SKM-1 (cell line): Measurements from ENCODE around the gene CDSN.
A peak's percentile ranks its signal among the peaks of the same experiment; 100 is the strongest.

ENCODE experiments used
- DNase-seq: peaks from one replicate; lab custom pipeline; 2025; ENCODE audit not compliant: unreplicated experiment; lab: John Stamatoyannopoulos, UW

The CDSN gene

GRCh38 chr6:31145386-31145785 lies 25.1 kb upstream of the CDSN start:
- DNase-seq: no peak

GRCh38 chr6:31144970-31145340 lies 24.7 kb upstream of the CDSN start:
- no peak for DNase-seq

GRCh38 chr6:31144296-31144969 lies 24.2 kb upstream of the CDSN start:
- DNase-seq: no peak

GRCh38 chr6:31143148-31143547 lies 22.9 kb upstream of the CDSN start:
- DNase-seq: no peak

GRCh38 chr6:31142361-31142761 lies 22.1 kb upstream of the CDSN start:
- DNase-seq: no peak

- no peak for DNase-seq
Measured at GRCh38 chr6:31140643-31141042, 20.4 kb upstream of the CDSN start.

GRCh38 chr6:31139599-31139998 lies 19.4 kb upstream of the CDSN start:
- no peak for DNase-seq

- DNase-seq: no peak
Measured at GRCh38 chr6:31138982-31139381, 18.7 kb upstream of the CDSN start, which contains the start of gene PSORS1C2. Gene PSORS1C2 (minus strand): TSS chr6:31139066. CDS start chr6:31139026, 40 bp downstream.

- DNase-seq: no peak
Measured at GRCh38 chr6:31135710-31136109, 15.5 kb upstream of the CDSN start.

- DNase-seq: no peak
Measured at GRCh38 chr6:31132806-31133205, 12.6 kb upstream of the CDSN start.

GRCh38 chr6:31131595-31131994 lies 11.3 kb upstream of the CDSN start:
- DNase-seq: no peak

- no peak for DNase-seq
Measured at GRCh38 chr6:31130751-31131150, 10.5 kb upstream of the CDSN start.

GRCh38 chr6:31129130-31129529 lies 8.9 kb upstream of the CDSN start:
- DNase-seq: no peak

GRCh38 chr6:31128093-31128676 lies 7.9 kb upstream of the CDSN start:
- DNase-seq: peak; percentile 7

- no peak for DNase-seq
Measured at GRCh38 chr6:31126396-31127175, 6.3 kb upstream of the CDSN start.

- no peak for DNase-seq
Measured at GRCh38 chr6:31125586-31126363, 5.5 kb upstream of the CDSN start.

- DNase-seq: no peak
Measured at GRCh38 chr6:31125162-31125561, 4.9 kb upstream of the CDSN start.

GRCh38 chr6:31122791-31123706 lies 2.8 kb upstream of the CDSN start:
- no peak for DNase-seq

- no peak for DNase-seq
Measured at GRCh38 chr6:31121131-31121790, 1.0 kb upstream of the CDSN start.

- no peak for DNase-seq
Measured at GRCh38 chr6:31118178-31118577, 2.1 kb downstream of the CDSN start.
